ENCODE data around the gene INO80E. TPM values are rescaled to one million over a fixed set of nuclear protein-coding genes. Genes with fewer than 3 reads are reported as not detected.

INO80E gene, protein sequence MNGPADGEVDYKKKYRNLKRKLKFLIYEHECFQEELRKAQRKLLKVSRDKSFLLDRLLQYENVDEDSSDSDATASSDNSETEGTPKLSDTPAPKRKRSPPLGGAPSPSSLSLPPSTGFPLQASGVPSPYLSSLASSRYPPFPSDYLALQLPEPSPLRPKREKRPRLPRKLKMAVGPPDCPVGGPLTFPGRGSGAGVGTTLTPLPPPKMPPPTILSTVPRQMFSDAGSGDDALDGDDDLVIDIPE
- 26.7 and 54.7 TPM in 2 replicates for total RNA-seq

DNA sequence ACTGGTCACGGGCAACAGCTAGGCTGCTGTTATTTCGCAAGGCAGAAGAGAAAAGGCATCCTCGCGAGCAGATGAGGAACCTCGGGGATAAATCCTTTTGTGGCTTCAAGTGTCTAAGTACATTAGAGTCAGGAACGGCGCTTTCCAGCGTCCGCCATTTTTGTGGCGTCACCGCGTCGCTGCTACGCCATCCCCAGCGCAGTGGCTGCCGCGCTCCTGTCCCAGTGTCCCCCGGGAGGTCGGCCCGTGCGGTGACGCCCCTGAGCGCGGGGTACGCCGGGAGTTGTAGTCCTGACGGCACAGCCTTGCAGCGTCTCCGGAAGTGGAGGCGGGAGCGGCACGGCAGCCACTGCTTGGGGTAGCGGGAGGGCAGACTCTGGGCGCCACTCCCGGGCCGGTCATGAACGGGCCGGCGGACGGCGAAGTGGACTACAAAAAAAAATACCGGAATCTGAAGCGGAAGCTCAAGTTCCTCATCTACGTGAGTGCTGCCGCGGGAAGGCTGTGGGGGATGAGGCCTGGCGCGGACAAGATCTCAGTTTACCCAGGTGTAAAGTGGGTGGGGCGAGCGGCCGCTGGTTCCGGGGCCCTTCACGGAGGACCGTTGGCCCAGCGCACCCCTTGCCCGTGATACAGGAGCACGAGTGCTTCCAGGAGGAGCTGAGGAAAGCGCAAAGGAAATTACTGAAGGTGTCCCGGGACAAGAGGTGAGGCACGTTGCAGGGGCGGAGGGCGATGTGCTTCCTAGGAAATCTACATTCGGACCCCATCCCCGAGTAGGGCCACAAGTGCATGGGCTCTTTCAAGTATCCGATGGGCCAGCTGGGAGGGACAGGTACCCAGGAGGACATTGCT is at the start of gene INO80E:
Gene INO80E, plus strand, starts transcription at position 331 of the 855 bp plus-strand sequence. Its CDS starts 70 bp downstream, at position 401.

GRCh38 chr16:29961479-29962343 is 34.3 kb upstream of the INO80E start, which contains the start of gene TMEM219:
Gene TMEM219 (plus strand): TSS chr16:29962079. CDS start chr16:29963144, 1,065 bp downstream.

DNA sequence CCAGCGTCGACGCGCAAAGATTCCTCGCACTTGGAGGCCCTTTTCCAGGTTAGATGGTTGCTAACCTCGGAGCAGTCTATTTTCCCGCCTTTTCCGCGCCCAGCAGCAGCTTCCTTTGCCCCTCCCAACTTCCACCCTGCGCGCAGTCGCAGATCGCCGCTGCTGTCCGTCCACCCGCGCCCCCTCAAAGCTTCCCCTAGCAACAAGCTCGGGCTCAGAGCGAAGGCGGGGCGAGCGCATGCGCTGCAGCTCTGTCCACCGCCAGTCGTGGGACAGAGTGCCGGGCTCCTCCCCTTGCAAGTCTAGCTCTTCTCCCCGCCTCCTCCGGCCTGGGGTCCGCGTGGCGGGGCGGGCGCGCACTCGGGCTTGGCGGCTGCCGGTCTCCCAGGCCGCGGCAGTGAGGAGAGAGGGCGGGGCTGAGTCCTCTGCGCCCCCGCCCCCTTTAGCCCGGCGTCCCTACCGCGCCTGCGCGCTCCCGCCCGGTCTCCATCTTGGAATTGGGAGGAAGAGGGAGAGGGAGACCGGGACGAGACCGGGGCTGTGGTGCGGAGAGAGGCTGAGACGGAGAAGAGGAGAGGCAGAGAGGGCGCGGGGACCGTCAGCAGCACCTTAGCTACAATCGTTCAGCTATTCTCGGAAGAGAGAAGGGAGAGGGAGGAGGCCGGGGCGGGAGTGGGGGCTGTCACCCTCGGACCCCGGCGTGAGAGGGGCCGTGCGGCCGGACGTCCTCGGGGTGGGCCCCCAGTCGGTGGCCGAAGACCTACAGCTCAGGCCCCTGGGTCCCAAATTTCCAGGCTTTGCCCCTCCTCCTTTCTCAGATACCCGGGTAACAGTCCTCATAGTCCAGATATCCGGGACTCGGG is 22.4 kb upstream of the INO80E start, which contains the start of gene TAOK2:
Gene TAOK2, plus strand, starts transcription at position 485 of the 863 bp plus-strand sequence. CDS start 3,905 bp downstream, outside the sequence.

DNA sequence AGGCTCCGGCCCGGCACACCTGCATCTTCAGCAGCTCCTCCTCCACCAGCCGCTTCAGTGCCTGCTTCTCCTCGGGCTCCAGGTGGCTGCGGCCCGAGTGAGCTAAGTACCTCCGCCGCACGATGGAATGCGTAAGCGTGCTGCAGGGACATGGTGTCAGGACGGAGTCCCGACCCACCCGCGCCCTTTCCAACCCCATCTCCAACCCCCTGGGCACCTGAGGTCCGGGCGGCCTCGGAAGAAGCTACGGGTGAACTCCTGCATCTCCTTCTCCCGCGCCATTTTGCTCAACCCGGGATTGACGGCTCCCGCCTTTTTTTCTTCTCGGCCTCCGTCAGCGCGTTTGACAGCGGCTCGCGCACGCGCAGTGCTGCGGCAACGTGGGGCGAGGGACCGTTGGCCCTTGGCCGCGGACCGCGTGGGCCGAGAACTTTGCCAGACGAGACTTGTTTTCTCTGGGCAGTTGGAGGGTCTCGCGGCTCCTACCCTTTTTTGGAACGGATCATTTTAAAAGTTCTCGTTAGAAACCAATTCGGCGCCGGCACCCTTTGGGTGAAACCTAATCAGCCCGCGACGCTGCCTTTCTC is 624 bp upstream of the INO80E start, which contains the start of gene HIRIP3:
Gene HIRIP3, minus strand, starts transcription at position 294 of the 587 bp plus-strand sequence. Its CDS starts 12 bp downstream, at position 282.

DNA sequence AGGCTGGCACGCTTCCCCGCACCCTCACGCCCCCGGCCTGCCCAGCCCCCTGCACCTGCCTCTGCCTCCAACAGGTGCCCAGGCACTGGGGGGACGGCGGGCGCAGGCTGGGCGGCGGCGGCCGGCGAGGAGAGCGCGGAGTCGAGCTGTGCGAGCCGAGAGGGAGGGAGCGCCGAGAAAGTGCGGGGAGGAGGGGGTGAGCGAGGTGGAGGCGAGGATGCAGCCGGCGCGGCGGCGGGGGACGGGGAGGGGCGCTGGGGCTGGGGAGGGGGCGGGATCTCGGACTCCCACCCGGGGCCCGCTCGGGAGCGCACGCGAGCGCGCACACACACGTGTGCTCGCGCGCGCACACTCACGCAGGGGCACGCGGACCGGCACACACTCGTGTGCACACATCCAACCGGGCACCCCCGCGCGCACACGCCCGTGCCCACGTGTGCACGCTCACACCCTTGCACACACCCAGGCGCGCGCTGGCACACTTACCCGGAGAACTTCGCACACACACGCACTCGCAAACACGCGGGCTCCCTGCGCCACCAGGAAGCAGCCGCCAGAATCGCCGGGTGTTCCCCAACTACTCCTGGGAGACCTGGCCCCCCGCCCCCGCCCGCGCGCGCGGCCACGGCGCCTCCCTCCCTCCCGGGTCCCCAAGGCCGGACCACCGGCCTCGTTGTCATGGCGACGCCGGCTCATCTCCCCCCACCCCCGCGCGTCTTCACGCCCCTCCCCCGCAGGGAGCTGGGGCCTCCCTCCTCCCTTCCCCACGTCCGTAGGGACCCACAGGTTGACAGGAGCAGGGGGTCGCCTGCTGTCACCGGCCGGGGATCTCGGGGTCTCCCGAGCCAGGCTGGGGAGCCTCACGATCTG is 15.0 kb downstream of the INO80E start, which contains the start of gene DOC2A:
Gene DOC2A, minus strand, starts transcription at position 184 of the 870 bp plus-strand sequence. CDS start 805 bp downstream, outside the sequence.

GRCh38 chr16:30022887-30023286 is 26.8 kb downstream of the INO80E start, which contains the start of gene C16orf92:
Gene C16orf92 (plus strand): TSS chr16:30023198. CDS start chr16:30023341, 143 bp downstream.

DNA sequence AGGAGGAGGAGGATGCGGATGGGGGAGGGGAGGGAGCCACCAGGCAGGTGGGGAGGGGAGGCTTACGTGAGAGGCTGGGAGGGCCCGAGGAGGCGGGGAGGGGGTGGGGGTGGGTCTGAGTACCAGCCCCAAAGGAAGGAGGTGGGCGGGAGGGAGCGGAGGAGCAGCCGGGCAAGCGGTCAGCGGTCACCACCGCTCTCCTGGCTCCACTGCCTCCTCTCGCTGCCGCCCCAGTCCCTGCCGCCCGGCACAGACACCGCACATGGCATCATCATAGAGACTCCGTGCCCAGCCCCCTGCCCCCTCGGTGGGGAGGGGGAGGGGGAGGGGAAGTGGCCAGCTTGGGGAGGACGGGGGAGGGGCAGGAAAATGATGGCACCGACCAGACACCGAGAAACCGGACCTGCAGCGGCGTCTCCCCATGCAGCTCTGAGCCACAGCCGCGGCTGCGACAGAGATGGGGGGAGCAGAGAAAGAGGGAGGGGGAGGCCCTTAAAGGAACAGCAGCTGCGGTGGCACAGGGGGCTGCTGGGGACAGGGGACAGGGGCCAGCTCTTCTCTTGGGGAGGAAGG is 34.9 kb downstream of the INO80E start, which contains the start of gene TLCD3B:
Gene TLCD3B, minus strand, starts transcription at position 431 of the 573 bp plus-strand sequence. CDS start 744 bp downstream, outside the sequence.

Other genes starting within 250 kb of the INO80E start
- not detected in 2 replicates for gene ZG16, start 218.0 kb upstream of the INO80E start, total RNA-seq
- 4.6 and 94.6 TPM in 2 replicates for gene KIF22, start 205.5 kb upstream of the INO80E start, total RNA-seq
- gene MAZ, start 189.7 kb upstream of the INO80E start, total RNA-seq: 176 and 280 TPM in 2 replicates
- 0.44 and 3.6 TPM in 2 replicates for gene PRRT2, start 184.0 kb upstream of the INO80E start, total RNA-seq
- 24.1 and 33.4 TPM in 2 replicates for gene PAGR1, start 180.1 kb upstream of the INO80E start, total RNA-seq
- 159 and 453 TPM in 2 replicates for gene MVP, start 175.8 kb upstream of the INO80E start, total RNA-seq
- gene CDIPT, start 133.0 kb upstream of the INO80E start, total RNA-seq: 89.6 and 117 TPM in 2 replicates
- 7.3 and 17.7 TPM in 2 replicates for gene SEZ6L2, start 96.7 kb upstream of the INO80E start, total RNA-seq
- 2.3 and 9.2 TPM in 2 replicates for gene ASPHD1, start 95.8 kb upstream of the INO80E start, total RNA-seq
- gene KCTD13, start 70.0 kb upstream of the INO80E start, total RNA-seq: 13.1 and 20.5 TPM in 2 replicates
- 61.1 and 83.6 TPM in 2 replicates for gene TMEM219, start 34.2 kb upstream of the INO80E start, total RNA-seq
- gene TAOK2, start 22.4 kb upstream of the INO80E start, total RNA-seq: 47.7 and 86.2 TPM in 2 replicates
- gene HIRIP3, start 624 bp upstream of the INO80E start, total RNA-seq: 6.8 and 12.6 TPM in 2 replicates
- 0.14 TPM in 1 of 2 replicates, not detected in the other for gene DOC2A, start 14.8 kb downstream of the INO80E start, total RNA-seq
- not detected in 2 replicates for gene C16orf92, start 27.0 kb downstream of the INO80E start, total RNA-seq
- gene TLCD3B, start 35.0 kb downstream of the INO80E start, total RNA-seq: 0.43 TPM in 1 of 2 replicates, not detected in the other
- gene ALDOA, start 69.5 kb downstream of the INO80E start, total RNA-seq: 891 and 1,194 TPM in 2 replicates
- gene PPP4C, start 79.8 kb downstream of the INO80E start, total RNA-seq: 265 and 320 TPM in 2 replicates
- 0.14 TPM in 1 of 2 replicates, not detected in the other for gene TBX6, start 95.7 kb downstream of the INO80E start, total RNA-seq
- gene YPEL3, start 100.0 kb downstream of the INO80E start, total RNA-seq: 6.3 and 20.6 TPM in 2 replicates
- gene GDPD3, start 117.3 kb downstream of the INO80E start, total RNA-seq: 0.66 and 1.7 TPM in 2 replicates
- gene MAPK3, start 127.0 kb downstream of the INO80E start, total RNA-seq: 39.7 and 43.8 TPM in 2 replicates
- 2.0 and 3.3 TPM in 2 replicates for gene CORO1A, start 187.4 kb downstream of the INO80E start, total RNA-seq
- gene BOLA2B, start 197.4 kb downstream of the INO80E start, total RNA-seq: 111 and 157 TPM in 2 replicates
- gene SLX1A, start 197.6 kb downstream of the INO80E start, total RNA-seq: 36.4 and 42.2 TPM in 2 replicates
- 2.8 and 4.9 TPM in 2 replicates for gene SULT1A3, start 203.0 kb downstream of the INO80E start, total RNA-seq

Measured in placental pericyte (primary cell).